Measurements from ENCODE around the gene MED13. TPM values are rescaled to one million over a fixed set of nuclear protein-coding genes. Genes with fewer than 3 reads are reported as not detected.

The MED13 gene
- total RNA-seq, 1 donor from 2014 or later: 130 TPM

DNA sequence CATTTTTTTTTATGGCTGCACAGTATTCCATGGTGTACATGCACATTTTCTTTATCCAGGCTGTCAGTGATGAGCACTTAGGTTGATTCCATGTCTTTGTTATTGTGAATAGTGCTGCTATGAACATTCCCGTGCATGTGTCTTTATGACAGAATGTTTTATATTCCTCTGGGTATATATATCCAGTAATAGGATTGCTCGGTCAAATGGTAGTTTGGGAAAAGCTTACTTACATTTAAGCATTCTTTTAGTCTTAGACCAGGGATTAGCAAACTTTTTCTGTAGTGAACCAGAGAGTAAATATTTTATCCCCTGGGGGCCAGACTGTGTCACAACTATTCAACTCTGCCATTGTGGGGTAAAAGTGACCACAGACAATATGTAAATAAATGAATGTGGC, 40.2 kb downstream of the MED13 start:
- peaks cover 2% of the 10 kb centered on the region for H3K27me3 Mint-ChIP-seq (ENCODE audit: unreplicated experiment)
- H3K4me1 Mint-ChIP-seq (ENCODE audit: low read depth, unreplicated experiment): peaks cover 15% of the 10 kb centered on the region
- no peak for DNase-seq
- H3K4me3 Mint-ChIP-seq (ENCODE audit: unreplicated experiment): no peak overlapping the region
- TF ChIP-seq, protein P1, sequence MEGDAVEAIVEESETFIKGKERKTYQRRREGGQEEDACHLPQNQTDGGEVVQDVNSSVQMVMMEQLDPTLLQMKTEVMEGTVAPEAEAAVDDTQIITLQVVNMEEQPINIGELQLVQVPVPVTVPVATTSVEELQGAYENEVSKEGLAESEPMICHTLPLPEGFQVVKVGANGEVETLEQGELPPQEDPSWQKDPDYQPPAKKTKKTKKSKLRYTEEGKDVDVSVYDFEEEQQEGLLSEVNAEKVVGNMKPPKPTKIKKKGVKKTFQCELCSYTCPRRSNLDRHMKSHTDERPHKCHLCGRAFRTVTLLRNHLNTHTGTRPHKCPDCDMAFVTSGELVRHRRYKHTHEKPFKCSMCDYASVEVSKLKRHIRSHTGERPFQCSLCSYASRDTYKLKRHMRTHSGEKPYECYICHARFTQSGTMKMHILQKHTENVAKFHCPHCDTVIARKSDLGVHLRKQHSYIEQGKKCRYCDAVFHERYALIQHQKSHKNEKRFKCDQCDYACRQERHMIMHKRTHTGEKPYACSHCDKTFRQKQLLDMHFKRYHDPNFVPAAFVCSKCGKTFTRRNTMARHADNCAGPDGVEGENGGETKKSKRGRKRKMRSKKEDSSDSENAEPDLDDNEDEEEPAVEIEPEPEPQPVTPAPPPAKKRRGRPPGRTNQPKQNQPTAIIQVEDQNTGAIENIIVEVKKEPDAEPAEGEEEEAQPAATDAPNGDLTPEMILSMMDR (IDR thresholded peaks at IDR 0.05; ENCODE audit: partially characterized antibody, unreplicated experiment): no peak
- H3K36me3 Mint-ChIP-seq (ENCODE audit: unreplicated experiment): peaks cover 31% of the 10 kb centered on the region
- peaks cover 9% of the 10 kb centered on the region for H3K9me3 Mint-ChIP-seq (ENCODE audit: unreplicated experiment)
- no peak overlapping the region for H3K27ac Mint-ChIP-seq (ENCODE audit: unreplicated experiment)

DNA sequence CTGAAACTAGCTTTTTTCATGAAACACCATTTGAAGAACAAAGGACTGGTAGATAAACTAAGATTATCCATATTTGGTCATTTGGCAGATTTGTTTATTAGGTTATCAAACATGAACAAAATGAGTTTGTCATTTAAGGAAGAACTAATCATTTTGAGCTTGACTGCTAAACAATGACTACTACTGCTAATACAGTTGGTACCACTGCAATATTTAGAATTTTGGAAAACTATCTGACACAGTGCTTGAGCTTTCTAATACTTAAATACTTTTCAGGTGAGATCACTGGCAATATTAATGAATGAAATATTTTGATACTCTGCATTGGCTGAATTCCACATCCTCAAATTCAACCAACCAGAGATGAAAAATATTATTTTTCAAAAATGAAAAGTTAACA, 47.2 kb downstream of the MED13 start:
- Mint-ChIP-seq H3K27ac (ENCODE audit: unreplicated experiment) (no peak overlapping the region), H3K27me3 (ENCODE audit: unreplicated experiment) (peaks cover 3% of the 10 kb centered on the region), H3K9me3 (ENCODE audit: unreplicated experiment) (peaks cover 10% of the 10 kb centered on the region), H3K4me3 (ENCODE audit: unreplicated experiment) (no peak overlapping the region), H3K36me3 (ENCODE audit: unreplicated experiment) (peaks cover 23% of the 10 kb centered on the region), H3K4me1 (ENCODE audit: low read depth, unreplicated experiment) (no peaks in the 10 kb centered on the region)
- DNase-seq: no peak
- TF ChIP-seq, protein P1 (IDR thresholded peaks at IDR 0.05; ENCODE audit: partially characterized antibody, unreplicated experiment): no peak

DNA sequence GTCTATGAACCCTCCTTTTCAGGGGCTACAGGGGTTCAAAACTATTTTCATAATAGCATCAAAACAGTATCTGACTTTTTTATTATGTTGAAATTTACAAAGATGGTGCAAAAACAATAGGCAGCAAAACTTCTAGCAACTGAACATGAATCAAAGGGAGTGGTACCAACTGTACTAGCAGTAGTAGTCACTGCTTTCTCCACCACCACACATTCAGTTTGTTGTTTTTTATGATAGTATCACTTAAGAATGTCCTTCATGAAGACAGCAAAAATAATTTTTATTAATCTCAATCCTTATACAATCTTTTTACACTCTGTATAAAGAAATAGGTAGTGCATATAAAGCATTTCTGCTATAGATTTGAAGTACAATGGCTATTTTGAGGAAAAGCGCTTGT, 47.6 kb downstream of the MED13 start:
- Mint-ChIP-seq H3K4me3 (ENCODE audit: unreplicated experiment) (no peak overlapping the region), H3K27me3 (ENCODE audit: unreplicated experiment) (peaks cover 3% of the 10 kb centered on the region), H3K4me1 (ENCODE audit: low read depth, unreplicated experiment) (no peaks in the 10 kb centered on the region), H3K9me3 (ENCODE audit: unreplicated experiment) (peaks cover 7% of the 10 kb centered on the region), H3K36me3 (ENCODE audit: unreplicated experiment) (peaks cover 19% of the 10 kb centered on the region), H3K27ac (ENCODE audit: unreplicated experiment) (no peak overlapping the region)
- TF ChIP-seq, protein P1 (IDR thresholded peaks at IDR 0.05; ENCODE audit: partially characterized antibody, unreplicated experiment): no peak
- no peak for DNase-seq

DNA sequence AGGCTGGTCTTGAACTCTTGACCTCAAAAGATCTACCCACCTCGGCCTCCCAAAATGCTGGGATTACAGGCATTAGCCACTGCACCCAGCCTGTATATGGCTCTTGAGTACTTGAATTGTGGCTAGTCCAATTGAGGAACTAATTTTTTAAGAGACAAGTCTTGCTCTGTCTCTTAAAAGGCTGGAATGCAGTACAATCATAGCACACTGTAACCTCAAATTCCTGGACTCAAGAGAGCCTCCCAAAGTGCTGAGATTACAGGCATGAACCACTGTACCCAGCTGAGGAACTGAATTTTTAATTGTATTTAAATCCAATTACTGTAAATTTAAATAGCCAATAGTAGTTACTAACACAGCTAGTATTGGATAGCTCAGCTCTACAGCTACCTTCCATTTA, 50.6 kb downstream of the MED13 start:
- peaks cover 11% of the 10 kb centered on the region for H3K36me3 Mint-ChIP-seq (ENCODE audit: unreplicated experiment)
- TF ChIP-seq, protein P1 (IDR thresholded peaks at IDR 0.05; ENCODE audit: partially characterized antibody, unreplicated experiment): no peak

DNA sequence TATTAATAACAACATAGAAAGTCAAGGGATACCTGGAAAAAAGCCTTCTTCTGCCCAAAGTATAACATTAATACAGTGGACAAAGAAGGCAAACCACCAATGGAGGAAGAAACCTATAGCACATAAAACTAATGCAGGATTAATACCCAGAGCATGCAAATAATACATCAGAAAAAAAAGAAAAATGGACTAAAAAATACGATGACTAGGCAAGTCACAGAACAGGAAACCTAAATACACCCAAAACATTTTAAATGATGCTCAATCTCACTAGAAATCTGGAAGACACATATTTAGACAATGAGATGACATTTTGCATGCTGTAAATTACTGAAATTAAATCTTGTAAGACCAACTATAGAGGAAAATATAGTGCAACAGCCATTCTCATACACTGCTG, 55.9 kb downstream of the MED13 start:
- Mint-ChIP-seq H3K36me3 (ENCODE audit: unreplicated experiment) (peaks cover 8% of the 10 kb centered on the region), H3K27me3 (ENCODE audit: unreplicated experiment) (peaks cover 5% of the 10 kb centered on the region), H3K27ac (ENCODE audit: unreplicated experiment) (peak overlapping the region; percentile 52), H3K9me3 (ENCODE audit: unreplicated experiment) (peaks cover 4% of the 10 kb centered on the region), H3K4me1 (ENCODE audit: low read depth, unreplicated experiment) (peaks cover 7% of the 10 kb centered on the region), H3K4me3 (ENCODE audit: unreplicated experiment) (no peak overlapping the region)
- DNase-seq: no peak
- TF ChIP-seq, protein P1 (IDR thresholded peaks at IDR 0.05; ENCODE audit: partially characterized antibody, unreplicated experiment): no peak

More for the DNA sequence above, 50.6 kb downstream of the MED13 start:
- H3K27me3 Mint-ChIP-seq (ENCODE audit: unreplicated experiment): peaks cover 1% of the 10 kb centered on the region
- peaks cover 2% of the 10 kb centered on the region for H3K9me3 Mint-ChIP-seq (ENCODE audit: unreplicated experiment)
- no peaks in the 10 kb centered on the region for H3K4me1 Mint-ChIP-seq (ENCODE audit: low read depth, unreplicated experiment)
- DNase-seq: no peak
- no peak overlapping the region for H3K4me3 Mint-ChIP-seq (ENCODE audit: unreplicated experiment)
- no peak overlapping the region for H3K27ac Mint-ChIP-seq (ENCODE audit: unreplicated experiment)

Measured in glutamatergic neuron (in vitro differentiated cells).